NCI-H1694 (cell line): ENCODE measurements around the gene LMAN2.

ENCODE experiments used
- DNase-seq: peaks from one replicate; lab custom pipeline; 2025; lab: John Stamatoyannopoulos, UW

Gene LMAN2

DNA sequence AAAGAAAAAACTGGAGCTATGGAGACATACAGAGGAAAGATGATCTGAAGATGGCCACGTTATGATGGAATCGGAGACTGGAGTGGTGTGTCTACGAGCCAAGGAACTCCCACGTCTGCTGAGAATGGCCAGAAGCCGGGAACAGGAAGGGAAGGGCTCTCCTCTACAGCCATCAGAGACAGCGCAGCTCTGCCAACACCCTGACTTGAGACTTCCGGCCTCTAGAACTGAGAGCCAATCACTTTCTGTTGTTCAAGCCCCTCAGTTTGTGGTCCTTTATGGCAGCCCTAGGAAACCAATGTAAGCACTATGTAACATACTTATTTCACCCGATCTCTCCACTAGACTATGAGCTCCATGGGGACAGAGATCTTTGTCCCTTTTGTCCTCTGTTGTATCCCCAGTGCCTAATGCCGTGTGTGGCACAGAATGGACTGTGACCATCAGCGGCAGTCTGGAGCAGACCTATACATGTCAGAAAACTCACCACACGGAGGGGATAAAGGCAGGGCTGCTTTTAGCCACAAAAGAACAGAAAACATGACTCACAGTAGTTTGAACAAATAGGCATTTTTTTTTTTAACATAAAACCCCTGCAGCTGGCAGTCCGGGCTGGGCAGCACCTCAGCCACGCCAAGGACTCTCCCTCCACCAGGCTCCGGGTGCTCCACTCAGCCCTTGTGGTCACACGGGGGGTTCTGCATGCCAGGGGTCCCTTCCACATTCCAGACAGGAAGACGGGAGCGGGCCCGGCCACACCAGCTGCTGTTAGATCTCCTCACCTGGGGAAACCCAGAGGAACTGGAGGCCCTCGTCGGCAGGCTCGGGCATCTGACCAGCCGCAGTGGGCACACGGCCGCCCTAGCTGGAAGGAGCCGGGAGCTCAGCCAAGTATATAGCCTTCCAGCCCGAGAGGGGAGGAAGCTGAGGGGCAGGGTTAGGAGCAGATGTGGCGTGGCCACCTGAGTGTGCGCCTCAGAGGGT, 23.6 kb downstream of the LMAN2 start:
- DNase-seq = no peak

DNA sequence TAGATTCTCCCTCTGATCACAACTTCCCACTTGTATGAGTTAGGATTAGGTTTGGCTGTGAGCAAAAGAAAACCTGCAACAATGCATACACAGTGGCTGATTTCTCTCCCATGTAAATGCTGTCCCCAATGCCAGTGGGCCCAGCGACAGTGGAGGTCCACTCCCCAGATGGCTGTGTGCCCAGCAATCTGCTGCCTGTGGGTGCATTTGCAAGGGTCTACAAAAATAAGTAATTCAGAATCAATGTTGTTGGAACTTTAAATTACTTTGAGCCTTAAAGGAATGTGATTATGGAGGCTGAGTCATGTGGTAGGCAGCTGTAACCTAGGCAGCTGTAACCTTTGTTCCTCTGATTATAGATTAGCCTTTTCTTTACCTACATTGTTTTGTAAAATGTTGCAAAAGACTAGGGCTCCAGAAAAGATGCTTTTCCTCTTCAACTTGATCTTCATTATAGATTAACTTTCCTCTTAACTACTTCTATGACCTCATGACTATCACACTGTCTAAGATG, 25.5 kb downstream of the LMAN2 start:
- no peak for DNase-seq

DNA sequence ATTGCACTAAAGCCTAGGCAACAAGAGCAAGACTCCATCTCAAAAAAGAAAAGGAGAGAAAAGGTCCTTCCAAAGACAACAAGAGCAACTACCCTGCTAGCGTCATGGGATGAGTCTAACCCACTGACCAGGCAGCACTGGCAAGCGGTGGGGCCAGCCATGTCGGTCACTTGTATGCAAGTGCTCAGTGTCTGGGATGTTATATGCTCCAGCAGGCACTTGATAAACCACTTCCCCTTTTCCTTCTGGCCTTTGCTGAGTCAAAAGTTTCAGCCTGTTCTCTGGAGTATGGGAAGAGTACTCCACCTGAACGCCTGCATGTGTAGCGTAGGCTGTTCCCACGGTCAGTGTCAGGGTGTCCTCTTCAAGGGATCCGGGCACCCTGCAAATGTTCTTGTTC, 30.6 kb downstream of the LMAN2 start:
- DNase-seq = no peak

DNA sequence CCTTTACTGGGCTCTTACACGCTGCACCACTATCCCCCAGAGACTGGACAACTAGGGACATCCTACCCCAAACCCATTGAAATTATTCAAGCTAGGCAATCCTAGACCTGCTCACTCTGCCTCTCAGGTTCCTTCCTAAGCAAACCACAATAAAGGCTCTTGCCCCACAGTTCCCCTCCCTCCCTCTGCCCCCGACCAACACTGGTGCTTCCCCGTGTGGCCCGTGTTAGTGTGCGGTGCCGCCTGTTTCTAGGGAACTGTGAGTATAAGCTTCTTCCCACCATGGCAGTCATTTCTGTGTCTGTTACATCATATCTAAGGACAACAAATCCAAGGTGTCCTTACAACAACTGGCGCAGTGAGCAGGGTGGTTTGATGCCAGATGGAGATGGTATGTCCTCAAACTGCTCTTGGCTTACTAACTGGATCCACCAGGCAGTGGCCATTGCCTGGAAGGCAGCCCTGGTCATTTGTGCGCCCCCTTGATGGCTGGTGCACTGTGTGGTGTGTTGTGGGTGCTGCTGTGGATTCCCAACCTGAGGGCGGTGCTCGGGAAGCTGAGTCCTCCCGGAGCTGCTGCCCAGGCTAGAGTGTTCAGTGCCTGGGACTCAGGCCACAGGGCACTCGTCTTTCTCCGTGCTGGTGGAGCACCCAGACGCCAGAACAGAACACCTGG, 31.4 kb downstream of the LMAN2 start:
- no peak for DNase-seq

DNA sequence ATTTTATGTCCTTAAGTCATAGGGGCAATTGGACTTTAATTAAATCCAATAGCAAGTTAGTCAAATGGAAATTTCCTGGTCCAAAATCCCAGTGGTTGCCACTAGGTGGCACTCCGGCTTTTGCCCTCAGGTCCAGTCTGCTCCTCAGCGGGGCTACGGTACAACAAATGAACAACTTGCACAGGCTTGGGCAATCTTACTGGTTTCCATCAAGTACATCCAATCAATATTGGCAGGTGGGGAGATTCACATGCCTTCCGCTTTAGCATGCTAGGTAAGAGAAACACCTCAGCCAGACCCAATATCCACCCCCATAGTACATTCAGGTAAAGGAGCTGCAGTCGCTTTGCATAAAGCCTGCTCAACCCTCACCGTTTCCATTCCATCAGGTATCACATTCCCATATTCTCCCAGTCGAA, 33.5 kb downstream of the LMAN2 start:
- DNase-seq = peak; percentile 37

DNA sequence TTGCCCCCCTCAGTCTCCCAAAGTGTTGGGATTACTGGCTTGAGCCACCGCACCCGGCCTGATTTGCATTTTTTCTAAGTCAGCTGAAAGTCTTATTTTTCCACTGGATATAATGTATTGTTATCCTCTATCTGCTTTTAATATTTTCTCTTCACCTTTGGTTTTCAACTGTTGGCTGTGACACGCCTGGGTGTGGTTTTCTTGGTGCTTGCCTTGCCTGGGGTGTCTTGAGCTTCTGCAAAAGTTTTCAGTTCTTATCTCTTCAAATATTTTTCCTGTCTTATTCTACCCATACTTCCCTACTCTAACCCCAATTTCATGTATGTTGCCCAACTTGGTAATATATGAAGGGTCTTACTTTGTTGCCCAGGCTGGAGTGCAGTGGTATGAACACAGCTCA, 35.5 kb downstream of the LMAN2 start:
- DNase-seq = no peak

DNA sequence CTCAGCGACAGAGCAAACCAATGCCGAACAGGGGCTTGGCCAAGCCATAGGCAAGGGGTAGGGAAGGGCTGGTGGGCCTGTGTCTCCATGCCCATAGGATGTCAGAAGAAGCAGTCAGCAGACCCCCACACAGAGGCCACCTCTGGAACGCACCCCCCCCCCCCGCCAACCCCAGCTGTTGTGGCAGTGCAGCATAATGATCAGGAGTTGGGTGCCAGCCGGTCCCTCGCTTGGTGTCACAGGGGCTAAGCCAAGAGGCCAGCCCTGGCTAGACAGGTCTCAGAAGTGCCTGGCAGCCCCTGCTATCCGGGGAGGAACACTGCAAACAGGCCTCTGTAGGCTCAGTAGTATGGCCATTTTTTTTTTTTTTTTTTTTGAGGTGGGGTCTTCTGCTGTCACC, 36.1 kb downstream of the LMAN2 start:
- DNase-seq = no peak

DNA sequence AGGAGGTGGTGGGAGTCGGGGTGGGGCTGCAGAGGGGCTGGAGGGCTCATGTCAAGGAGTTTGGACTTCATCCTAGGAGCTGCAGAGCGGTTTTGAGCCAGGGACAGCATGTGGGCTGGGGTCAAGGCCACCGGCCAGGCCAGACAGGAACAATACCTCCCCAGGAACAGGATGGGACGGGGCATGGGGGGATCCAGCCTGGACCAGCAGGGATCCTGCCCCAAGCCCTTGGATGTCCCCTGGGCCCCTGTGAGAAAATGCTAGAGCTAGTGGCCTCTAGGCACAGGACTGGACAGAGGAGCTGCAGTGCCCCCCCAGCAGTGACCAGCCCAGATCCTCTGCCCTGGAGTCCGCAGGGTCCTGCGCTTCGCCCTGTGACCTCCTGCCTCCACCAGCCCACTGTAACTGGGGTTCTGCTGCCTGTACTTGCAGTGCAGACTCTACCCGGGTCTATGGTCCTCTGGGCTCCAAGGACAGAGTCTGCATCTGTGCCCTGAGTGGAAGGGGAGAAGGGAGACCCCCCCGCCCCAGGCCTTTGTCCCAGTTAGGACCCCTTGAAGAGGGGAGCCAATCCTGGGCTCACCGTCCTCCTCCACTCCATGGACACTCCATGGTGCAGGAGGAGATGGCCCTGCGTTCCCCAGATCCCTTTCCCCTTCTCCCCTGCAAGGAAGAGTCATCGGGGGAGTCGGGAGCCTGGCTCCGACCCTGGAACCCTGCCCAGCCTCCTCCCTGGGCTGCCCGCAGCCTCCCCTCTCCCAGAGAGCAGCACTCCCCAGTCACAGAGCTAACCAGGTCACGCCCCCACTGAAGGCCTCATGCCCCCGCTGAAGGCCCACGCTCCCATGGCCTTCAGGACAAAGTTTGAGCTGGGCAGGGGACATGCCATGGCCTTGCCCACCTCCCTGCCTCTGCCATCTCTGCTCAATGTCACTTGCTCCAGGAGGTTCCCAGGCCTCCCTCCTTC, 36.8 kb downstream of the LMAN2 start:
- no peak for DNase-seq

DNA sequence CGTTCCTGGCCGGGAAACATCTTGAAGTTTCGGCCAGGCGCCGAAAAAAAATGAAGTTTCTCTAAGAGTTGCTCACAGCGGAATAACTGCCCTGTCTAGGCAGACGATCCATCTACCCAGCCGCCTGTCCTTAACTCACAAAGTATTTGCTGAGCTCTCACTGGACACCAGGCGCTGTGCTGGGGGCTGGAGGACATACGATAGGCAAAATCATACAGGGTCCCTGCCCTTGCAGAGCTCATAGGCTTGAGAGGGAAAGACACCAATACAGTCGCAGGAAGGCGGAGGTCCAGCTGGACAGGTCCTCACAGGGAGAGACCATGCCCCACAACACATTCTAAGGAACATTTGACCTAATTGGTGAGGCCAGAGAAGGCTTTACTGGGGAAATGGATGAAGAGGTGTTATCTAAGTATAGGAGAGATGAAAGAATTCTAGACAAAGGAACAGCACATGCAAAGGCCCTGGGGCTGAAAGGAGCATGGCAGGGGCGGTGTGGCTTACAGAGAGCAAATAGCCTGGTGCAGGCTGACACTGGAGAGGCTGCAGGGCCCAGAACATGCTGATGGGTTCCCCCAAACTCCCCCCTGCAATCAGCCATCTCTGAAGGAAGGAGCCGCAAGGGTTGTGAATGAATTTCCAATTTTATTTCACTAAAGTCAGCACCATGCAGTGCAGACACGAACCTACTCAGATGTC, 37.8 kb downstream of the LMAN2 start:
- DNase-seq = no peak

DNA sequence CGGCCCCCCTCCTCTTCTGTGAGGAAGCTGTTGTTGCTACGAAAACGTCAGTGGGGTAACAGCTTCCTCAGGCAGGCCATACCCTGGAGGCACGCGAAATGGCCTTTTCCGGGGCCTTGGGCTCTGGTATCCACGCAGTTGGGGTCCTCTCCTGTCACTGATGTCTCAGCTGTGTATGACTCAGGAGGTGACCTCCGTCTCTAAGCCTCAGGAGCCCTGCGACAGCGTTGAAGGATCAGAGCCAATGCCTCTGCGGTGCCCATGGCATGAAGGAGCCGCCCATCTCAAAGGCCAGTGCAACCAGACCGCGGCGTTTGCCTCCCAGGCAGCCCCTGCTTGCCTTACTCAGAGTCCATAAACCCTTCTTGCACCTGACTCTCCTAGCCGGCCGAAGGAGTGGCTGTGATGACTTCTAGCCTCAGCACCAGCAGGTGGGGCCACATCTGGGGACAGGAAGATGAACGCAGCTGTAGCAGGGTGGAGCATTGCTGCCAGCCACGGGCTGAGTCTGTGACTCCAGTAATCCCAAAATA, 38.8 kb downstream of the LMAN2 start:
- DNase-seq = no peak

DNA sequence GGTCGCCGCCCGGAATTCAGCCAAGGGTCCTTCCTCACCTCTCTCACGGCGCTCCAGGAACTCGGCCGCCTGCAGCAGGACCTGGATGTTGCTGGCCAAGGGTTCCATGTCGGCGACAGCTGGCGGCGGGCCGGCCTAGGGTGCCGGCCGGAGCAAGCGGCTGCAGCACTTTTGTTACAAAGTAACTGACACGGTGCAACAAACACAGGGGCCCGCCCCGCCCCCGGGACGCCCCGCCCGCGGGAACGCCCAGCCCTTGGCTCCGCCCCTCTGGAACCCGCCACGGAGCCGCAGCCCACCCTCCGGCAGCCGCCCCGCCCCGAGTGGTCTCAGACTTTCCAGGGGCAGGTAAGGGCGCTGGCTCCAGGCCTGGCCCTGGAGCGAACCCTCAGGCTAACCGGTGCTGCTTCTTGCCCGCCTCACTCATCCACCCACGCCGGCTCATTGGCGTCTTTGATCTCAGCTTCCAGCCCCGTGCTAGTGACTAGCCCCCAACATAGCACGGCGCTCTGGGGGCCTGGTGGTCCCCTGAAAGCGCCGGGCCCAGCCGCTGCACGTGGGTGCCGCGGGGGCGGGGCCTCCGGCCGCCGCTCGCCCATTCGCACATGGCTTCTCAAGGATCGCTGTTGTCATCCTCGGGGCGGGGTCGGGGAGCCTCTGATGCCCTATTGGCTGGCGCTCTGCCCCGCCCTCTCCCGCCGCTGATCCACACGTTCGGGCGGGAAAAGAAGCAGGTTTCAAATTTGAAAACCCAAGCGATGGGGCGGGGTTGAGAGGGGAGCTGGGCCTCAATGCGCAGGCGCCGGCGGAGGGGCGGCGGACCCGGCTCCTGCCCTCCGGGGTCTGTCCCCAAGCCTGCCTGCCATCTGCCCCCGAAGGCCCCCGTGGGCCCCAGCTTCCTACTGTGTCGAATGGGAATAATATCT, 39.5 kb downstream of the LMAN2 start, which contains the start of gene MXD3:
Gene MXD3, minus strand, starts transcription at position 176 of the 926 bp plus-strand sequence. Its CDS starts 68 bp downstream, at position 108.
- DNase-seq = peak; percentile 90

DNA sequence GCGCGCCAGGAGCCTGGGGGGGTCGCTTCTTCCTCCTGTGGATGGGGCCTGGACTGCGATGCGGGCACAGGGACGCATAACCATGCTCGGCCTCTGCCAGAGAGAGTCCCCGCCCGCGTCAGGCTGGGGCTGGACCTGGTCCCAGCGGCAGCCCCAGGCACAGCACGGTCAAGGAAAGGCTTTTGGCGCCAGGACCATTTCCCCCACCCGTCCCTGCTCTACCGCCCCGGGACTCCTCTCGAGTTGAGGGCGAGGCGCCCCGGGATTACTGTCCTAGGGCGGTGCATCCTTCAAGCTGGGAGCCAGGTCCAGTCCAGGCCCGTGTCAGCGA, 40.1 kb downstream of the LMAN2 start:
- DNase-seq = no peak

DNA sequence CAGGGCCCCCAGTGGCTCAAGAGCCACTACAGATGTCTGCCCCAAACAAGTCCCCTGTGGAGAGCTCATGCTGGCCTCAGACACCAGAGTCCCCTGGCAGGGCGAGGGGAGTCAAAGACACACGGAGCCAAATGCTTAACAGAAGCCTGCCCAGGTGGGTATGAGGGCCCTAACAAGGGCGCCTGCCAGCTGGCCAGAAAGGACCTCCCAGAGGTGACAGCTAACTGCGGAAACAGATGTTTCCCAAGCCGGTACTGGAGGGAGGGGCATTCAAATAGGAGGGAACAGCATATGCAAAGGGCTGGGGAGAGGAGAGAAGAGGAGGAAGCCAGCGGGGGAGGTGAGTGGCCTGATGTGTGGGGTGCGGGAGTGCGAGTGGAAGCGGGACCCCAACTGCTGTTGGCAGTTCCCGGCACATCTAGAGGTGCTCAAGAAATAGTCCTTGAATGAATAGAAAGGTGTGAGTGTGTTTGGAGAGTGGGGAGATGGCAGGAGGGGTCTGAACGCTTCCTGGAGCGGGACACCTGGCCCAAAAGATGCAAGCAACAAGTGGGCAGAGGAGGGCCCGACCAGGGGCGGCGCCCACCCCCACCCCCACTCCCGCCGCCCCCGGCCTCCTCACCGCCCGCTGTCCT, 40.6 kb downstream of the LMAN2 start:
- peak; percentile 6 for DNase-seq

DNA sequence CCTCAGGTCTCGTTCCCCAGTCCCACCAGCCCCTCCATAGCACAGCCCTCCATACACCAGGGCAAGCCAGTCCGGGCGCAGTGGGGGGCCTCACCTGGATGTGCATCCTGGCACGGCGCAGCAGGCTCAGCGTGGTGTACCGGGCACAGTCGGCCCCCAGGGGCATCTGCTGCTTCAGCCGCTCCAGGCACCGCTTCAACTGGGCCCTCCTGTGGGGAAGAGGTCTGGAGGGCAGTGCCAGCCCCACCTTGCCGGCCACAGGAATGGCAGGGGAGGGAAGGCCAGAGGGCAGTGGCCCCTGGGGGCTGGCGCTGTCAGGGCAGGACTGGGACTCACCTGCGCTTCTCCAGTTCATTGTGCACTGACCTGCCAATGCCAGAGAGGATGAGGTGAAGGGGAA, 41.1 kb downstream of the LMAN2 start:
- DNase-seq = no peak

DNA sequence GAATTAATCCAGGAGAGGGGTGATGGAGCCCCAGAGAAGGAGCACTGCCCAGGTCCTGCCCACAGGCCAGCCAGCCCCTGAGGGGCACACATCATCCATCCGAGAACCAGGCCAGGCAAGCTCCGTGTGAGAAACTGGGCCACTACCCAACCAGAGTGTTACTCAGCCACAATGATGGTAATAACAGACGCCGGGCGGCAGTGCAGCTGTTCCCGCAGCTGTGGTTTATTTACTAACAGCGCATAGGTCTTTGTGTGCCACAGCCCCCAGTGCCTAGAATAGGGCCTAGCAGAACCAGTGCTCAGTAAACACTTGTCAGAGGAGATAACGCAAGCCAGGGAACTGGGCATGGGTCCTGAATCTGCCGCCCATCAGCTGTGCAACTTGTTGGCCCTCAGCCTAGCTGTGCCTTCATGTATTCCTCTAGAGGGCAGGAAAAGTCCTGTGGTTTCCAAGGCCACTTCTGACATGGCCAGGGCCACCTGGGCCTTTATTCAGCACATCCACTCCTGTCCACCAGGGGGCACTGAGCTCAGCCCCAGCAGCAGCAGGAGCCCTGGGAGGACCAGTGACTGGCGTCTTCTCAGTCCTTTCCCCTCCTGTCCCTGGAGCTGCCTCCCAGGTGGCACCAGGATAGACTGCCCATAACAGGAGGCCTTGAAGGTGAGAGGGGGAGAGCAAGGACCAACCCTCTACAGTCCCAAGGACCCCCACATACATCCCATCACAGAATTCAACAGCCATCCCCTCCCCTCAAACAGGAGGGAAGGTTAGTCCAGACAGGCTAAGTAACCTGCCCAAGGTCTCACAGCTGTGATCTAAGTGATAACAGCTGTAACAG, 41.9 kb downstream of the LMAN2 start:
- DNase-seq = peak; percentile 26

DNA sequence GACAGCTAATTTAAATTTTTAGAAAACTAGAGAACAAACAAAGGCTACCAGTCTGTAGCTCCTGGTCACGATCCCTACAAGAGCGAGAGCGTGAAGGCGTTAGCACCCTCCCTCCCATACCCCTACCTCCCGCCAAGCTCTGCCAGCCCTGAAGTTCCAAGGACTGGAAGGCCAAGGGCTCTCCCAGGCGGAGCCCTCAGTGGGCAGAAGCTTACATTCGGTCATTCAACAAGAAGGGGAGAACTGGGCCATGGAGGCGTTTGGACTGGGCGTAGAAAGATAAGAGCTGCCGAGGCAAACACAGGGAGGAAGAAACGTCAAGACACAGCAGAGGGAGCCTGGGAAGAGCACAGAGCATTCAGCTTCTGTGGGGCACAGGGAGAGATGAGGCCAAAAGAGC, 42.7 kb downstream of the LMAN2 start:
- DNase-seq = no peak

DNA sequence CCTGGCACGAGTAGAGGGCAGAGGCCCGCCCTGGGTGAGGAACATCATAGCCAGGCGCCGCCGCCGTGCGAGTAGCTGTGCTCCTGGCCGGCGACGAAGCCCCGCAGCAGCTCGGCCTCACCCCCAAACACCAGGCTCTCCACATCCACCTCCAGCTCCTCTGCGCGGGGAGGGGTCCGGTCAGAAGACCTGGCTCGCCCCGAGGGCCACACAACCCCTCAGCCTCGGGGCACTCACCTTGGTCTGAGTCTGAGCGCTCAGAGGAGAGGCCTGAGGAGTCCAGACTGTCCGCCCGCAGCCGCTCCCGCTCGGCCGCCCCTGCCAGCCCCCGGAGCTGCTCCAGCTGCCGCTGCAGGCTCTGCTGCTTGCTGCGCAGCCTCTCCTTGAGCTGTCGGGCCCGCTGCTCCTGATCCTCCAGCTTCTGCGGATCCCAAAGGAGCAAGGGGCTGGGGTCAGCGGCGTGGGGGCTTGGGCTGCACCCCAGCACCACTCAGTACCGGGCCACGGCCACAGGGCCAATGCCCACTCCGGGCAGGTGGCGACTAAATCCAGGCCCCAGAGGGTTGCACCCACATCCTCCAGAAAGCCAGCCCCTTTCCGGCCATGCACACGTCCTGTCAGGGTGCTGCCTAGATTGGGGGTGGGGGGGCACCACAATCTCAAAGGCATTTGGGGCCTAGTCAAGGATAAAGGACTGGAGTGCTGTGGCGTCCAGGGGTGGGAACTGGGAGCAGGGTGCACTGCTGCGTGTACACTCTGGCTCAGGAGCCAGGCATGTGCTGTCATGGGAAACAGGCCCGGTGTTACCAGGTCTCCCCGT, 43.7 kb downstream of the LMAN2 start:
- DNase-seq = no peak
